Right lobe of liver (tissue), 4 donors: Measurements from ENCODE around the gene SPINT3.

Experiments used
- CTCF ChIP-seq, 4 donors: fragments of 200-600 bp in 3 of 4; fragments of 450-650 bp in 1 of 4; IDR thresholded peaks; one replicate each; pipeline versions ENCODE4 v1.5.1 to v1.8.0; 2016 to 2022; ENCODE audit warnings: antibody characterized with exemption in 4 of 4, mild to moderate bottlenecking in 2 of 4
- POLR2A ChIP-seq: fragments of 450-650 bp; IDR thresholded peaks from one replicate; pipeline ENCODE4 v1.6.1; 2017; ENCODE audit warnings: antibody characterized with exemption, mild to moderate bottlenecking
- donor health status: DM: no; HTN: no; CAD: no.
- donor health status: DM: no; HTN: no; CAD: no.
- donor health status: DM: no; HTN: yes; CAD: no.

GRCh38 chr20:45555198-45555597, 39.8 kb upstream of the SPINT3 start:
- TF ChIP-seq CTCF (IDR thresholded peaks at IDR 0.05): no peak
- TF ChIP-seq POLR2A: no peak
